GM21723 (cell line): Measurements from ENCODE around the gene ROR2.

Experiments used
- ATAC-seq: cut with Tn5 transposase; IDR thresholded peaks from one replicate; pipeline ENCODE4 v1.9.1; 2021; ENCODE audit warnings: mild to moderate bottlenecking, moderate library complexity; ENCODE audit not compliant: unreplicated experiment

Gene ROR2

DNA sequence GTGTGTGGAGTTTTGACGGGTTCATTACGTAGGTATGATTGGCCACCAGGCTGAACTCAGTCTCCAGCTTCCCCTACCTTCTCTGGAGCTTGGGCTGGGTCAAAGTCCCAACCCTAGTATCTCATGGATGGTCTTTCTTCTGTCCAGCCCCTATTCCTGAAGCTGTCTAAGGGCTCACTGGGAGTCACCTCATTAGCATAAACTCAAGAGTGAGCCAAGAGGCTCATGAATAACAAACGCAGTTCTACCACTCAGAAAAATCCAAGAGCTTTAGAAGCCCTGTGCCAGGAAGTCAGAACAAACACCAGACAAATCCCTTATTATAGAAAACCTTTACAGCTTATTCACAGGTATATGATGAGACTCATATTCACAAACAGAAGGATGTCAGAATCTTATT is 346.1 kb downstream of the ROR2 start:
- ATAC-seq: no peak

DNA sequence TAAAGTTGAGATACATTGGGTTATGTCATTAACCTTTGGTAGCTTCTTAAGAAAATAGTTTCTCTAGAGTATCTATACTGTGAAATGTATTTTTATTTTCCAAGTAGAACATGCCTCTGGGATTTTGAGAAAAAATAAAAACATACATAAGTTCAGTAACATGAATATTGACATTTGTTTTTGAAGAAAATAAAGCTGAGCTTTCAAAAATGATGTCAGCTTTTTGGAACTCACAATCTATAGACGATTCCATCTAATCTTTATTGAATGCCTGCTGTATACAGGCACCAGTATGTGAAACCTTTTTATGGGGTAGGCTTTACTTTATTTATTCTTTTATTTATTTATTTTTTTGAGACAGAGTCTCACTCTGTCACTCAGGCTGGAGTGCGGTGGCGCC is 350.5 kb downstream of the ROR2 start:
- no peak for ATAC-seq

DNA sequence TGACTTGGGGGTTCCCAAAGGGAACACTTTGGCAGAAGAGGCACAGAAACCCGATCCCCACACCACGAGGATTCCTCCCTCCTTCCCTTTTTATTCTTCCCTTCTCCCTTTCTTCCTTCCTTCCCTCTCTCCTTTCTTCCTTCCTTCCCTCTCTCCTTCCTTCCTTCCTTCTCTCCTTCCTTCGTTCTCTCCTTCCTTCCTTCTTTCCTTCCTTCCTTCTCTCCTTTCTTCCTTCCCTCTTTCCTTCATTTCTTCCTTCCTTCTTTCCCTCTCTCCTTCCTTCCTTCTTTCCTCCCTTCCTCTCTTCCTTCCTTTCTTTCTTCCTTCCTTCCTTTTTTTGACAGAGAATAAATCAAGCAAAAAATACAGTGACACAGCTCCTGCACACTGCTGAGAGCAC is 358.4 kb downstream of the ROR2 start:
- no peak for ATAC-seq

GRCh38 chr9:91589101-91589553 is 360.9 kb downstream of the ROR2 start:
- no peak for ATAC-seq

DNA sequence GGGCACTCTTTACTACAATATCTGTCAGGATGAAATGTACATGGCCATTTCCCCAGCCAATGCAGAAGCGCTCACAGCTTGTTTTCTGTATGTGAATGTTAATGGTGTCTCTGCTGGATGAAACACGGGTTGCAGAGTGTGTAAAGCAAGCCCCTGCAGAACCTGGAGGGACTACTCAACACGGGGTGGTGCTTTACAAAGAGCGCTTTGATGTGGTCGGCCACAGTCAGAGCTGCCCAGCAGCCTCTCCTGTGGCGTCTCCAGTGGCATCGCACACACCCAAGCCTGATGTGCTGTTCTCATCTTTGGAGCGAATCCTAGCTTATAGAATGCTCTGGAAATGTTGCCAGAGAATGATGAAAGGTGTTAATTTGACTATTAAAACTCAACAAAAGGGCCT is 363.7 kb downstream of the ROR2 start:
- no peak for ATAC-seq

- ATAC-seq: no peak
Observed at GRCh38 chr9:91583966-91584365, 366.1 kb downstream of the ROR2 start.

GRCh38 chr9:91583161-91583875 is 366.7 kb downstream of the ROR2 start:
- ATAC-seq: no peak

- no peak for ATAC-seq
Observed at GRCh38 chr9:91582181-91582580, 367.8 kb downstream of the ROR2 start.

DNA sequence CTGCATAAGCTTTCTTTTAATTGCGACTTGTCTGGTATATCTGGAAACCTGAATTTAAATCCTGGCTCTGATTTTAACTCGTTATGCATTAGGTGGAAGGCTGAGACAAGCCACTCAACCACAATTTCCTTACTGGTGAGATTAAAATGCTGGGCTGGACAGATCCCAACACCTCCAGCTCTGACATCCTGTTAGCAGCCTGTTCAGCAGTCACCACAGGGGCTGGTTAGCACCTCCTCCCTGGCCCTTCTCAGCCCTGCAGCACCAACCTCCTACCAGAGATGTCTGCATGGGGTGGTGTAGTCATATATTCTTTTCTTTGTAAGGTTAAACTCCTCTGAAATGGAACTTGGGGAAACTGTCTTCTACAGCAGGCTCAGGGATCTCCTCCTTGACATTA is 369.9 kb downstream of the ROR2 start:
- no peak for ATAC-seq

- no peak for ATAC-seq
Observed at GRCh38 chr9:91578911-91579310, 371.1 kb downstream of the ROR2 start.

- no peak for ATAC-seq
Observed at GRCh38 chr9:91577633-91578061, 372.4 kb downstream of the ROR2 start.

- ATAC-seq: no peak
Observed at GRCh38 chr9:91572811-91573210, 377.2 kb downstream of the ROR2 start.

GRCh38 chr9:91572044-91572443 is 378.0 kb downstream of the ROR2 start:
- ATAC-seq: no peak

GRCh38 chr9:91571036-91571435 is 379.0 kb downstream of the ROR2 start:
- ATAC-seq: no peak

DNA sequence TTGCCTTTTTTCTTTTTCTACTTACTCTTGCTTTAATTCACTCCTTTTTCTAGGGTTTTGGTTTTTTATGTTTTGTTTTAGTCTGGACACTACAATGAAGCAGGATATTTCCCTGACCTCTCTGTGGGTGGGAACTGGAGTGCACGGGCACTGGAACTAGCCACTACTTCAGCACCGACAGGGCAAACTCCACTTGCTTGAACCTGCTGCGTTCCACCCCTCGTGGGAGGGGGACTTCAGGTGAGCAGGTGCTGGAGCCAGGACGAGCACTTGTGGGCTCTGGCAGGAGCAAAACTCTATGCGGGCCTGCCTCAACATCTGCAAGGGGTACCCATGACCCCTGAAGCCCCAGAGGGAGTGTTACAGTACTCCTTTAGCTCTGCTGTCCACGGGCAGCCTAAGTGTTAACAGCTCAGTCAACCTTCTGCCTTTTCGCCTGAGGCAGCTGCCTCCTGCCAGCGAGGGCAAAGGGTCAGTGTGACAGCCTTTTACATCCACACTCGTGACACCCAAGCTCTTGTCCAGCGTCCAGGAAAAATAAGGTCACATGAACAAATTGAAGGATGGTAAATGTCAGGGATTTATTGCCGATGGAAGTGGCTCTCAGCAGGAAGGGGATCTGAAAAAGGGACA is 382.3 kb downstream of the ROR2 start:
- ATAC-seq: no peak

- no peak for ATAC-seq
Observed at GRCh38 chr9:91564081-91564670, 385.9 kb downstream of the ROR2 start.

DNA sequence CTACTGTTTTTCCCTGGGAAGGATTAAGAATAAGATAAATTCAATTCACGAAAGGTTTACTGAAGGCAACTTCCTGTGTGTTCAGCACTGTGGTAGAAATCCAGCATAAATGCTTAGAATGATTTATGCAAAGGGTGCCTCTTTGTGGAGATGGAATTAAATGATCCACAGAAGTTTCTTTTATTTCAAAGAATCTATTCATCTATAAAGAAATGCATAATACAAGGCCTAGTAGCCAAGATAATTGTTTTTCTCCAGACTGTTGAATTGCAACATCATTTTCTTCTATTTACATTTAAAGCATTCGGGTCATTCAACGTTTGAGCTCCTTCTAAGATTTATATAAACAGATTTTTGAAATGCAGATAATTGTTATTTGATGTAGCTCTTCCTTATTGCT is 387.6 kb downstream of the ROR2 start:
- ATAC-seq: no peak

DNA sequence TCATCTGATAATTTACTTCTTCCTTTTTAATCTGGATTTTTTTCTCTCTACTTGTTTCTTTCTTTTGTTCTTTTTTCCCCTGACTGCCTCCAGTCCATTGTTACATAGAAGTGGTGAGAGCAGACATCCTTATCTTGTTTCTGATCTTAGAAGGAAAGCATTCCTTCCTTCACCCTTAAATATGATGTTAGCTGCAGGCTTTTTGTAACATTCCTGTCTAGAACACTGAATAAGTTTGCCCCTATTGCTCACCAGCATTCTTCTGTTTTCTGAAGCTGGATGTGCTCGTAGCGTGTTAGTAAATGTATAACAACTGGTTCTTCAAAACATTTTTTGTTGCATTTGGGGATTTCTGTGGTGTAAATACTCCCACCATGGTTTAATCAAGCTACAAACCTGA is 389.7 kb downstream of the ROR2 start:
- no peak for ATAC-seq

DNA sequence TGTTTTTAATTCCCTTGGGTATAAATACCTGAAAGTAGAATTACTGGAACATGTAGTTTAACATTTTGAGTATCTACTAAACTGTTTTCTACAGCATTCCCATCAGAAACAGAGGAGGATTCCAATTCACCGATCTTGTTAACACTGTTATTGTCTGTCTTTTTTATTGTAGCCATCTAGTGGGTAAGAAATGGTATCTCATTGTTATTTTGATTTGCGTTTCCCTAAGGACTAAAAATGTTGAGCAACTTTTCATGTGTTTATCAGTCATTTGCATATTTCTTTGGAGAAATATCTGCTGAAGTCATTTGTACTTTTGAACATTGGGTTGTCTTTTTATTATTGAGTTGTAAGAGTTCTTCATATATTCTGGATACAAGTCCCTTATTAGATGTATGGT is 391.1 kb downstream of the ROR2 start:
- no peak for ATAC-seq

GRCh38 chr9:91558395-91558794 is 391.6 kb downstream of the ROR2 start:
- ATAC-seq: no peak

DNA sequence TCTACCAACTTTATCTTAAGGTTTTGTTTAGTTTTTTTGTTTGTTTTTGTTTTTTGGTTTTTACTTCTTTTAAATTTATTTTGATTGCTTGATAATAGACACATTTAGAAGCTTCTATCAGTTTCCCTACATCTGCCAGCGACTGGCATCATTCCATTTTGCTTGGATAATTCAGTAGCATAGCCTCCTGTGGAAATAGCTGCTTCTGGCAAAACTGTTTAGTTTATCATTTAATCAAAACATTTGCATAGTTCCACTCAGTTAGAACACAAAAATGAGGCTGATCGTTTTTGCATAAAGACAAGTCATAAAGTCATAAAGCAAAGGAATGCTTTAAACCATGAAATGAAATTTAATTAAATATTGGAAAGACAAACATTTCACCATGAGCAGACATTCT is 392.7 kb downstream of the ROR2 start:
- no peak for ATAC-seq

GRCh38 chr9:91555132-91555531 is 394.9 kb downstream of the ROR2 start:
- ATAC-seq: no peak
